GM18861 (cell line): ENCODE results near the gene CCL14.
"Not testable (repeated sequence)": the region's sequence is repeated elsewhere in the genome, so short reads cannot be mapped to it uniquely, and the experiment has no call there.

Experiments used
- ATAC-seq: cut with Tn5 transposase; IDR thresholded peaks from one replicate; pipeline ENCODE4 v1.9.1; 2021; ENCODE audit not compliant: unreplicated experiment

Gene CCL14

DNA sequence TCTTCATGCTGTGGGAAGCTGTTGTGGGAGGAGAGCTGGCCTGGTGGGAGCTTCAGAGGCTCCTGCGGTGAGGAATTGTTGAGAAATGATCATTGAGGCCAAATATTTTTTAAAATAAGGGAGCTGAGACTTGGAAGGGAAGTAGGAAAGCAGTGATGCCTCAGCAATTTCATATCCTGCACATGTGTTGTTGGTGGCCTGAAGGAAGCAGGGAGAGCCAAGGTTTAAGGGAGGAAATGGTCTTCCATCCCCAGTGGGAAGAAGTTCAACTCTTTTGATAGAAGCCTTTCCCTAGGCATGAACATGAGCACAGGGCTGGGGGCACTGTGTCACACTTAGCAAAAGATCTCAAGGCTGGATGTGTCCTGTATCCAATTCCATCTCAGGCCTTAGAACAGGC is at the start of gene CCL14:
Gene CCL14, minus strand, starts transcription at position 87 of the 400 bp plus-strand sequence. Its CDS starts 80 bp downstream, at position 7.
- ATAC-seq = no peak

DNA sequence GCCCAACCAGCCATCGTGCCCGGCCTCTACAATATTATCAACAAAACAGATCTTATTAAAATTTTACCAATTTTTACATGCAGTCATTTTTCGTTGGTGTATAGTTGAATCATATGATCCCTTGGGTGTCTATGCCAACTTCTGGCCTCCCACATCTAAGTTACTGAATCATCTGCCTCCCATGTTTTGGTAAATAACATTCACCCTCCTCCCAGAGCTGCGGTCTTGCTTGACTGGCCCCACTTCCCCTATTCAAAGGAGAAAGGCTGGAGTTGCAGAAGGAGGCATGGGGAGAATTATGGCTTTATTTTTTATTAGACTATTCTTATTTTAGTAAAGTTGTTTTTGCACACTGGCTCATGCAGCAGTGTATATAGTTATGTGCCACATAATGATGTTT is 49.7 kb upstream of the CCL14 start:
- no peak for ATAC-seq

DNA sequence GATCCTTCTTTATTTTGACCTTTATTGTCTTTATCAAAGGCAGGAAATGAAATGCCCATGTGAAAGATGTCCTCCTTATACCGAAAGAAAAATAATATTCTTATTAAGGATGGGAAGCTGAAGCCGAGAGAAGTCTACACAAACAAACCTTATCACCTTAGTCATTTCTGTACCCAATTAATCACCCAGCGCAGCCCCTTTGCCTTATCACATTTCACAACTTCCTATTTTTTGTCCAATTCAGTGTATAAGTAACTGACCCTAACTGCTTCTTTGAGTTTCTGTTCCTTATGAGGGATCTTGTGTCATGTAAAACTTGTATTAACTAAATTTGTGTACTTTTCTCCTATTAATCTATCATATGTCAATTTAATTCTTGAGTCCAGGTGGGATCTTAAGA is 47.6 kb upstream of the CCL14 start:
- ATAC-seq = peak; percentile 46

DNA sequence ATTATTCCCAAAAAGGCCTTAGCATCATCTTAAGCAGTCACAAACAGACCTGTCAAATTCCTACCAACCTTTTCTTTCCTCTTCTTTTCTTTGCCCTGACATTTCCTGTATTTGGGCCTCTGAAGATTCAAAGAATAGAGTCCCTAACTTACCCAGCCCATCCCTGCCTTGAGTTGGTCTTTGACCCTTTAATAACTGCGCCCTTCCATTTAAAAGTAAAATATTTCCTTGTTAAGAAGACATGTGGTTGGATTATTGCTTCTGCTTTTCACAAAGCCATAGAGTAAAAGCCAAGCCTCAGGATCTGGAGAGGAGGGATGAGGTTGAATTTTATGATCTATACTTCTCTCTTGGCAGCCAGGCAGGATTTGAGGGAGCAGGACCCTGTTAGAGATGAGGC is 44.4 kb upstream of the CCL14 start:
- ATAC-seq = no peak

DNA sequence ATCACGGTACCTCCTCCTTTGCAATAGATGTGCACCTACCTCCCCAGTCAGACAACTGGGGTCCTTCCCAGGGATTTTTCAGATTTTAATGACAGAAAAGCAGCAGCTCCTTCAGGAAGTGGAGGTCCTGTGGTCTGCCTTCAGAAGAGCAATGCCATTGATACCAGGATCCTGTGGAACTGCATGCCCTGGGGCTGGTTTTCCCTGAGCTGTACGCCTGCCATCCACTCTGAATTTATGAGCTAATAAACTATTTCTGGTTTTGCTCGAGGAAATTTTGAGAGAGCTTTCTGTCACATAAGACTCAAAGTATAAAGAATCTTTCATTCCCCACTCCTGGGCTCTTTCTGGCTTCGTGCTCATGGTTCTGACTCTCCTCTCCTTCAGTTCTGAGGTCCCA is 41.2 kb upstream of the CCL14 start:
- no peak for ATAC-seq

DNA sequence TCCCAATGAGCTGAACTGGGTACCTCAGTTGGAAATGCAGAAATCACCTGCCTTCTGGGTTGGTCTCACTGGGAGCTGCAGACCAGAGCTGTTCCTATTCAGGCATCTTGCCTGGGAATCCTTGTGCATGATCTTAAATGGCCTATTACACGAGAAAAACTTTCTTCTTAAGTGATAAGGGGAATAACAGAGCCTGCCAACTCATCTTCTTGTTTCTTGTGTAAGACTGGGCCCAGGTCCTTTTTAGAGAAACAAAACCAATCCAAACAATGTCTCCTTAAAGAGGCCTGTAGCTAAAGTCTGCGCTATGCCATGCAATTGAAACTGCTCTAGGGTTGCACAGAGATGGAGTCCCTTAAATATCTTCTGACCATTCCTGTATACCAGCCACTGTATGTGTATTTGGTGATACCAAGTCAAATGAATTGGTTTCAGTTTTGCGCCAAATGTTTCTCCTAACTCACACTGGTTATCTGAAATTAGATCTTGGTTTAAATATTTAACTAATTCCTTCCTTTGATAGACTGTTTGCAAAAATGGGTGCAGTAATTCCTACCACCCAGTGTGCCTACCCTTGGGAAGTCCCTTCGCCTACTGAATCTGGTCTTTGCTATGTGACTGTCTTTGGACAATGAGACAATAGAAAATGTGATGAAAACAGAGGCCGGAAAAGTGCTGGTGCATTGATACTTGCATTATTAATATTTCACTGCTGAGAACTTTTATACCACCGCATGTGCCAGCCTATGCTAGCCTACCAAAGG is 37.8 kb upstream of the CCL14 start:
- no peak for ATAC-seq

DNA sequence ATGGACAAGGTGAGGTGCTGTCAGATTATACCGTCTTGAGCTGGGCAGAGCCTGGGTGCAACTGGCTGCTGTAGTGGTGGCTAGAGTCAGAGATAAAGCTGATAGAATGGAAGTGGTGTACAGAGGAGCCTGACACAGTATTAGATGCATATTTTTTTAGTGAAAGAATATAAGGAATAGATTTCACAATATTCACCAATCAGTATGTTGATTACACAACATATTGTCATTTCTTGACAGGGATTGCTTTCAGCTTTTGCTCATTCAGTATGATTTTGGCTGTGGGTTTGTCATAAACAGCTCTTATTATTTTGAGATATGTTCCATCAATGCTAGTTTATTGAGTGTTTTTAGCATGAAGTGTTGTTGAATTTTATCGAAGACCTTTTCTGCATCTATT is 32.9 kb upstream of the CCL14 start:
- no peak for ATAC-seq

DNA sequence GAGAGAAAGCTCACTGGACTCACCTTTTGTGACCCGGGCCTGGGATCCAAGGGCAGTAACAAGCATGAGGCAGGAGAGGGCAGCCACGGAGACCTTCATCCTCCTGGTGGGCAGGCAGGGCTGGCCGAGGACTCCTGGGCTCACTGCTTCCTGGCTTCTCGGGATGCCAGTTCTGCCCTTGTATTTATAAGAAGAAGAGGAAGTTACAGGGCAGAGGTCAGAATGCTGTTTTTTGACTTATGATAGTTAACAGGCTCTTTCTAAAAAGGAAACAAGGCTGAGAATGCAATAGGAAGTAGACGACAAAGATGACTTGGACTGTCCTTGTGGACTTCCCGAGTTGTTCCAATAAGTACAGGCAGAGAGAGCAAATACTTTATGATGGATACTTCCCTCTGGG is 31.3 kb upstream of the CCL14 start, which contains the start of gene CCL23:
Gene CCL23, minus strand, starts transcription at position 174 of the 400 bp plus-strand sequence. Its CDS starts 75 bp downstream, at position 99.
- no peak for ATAC-seq

DNA sequence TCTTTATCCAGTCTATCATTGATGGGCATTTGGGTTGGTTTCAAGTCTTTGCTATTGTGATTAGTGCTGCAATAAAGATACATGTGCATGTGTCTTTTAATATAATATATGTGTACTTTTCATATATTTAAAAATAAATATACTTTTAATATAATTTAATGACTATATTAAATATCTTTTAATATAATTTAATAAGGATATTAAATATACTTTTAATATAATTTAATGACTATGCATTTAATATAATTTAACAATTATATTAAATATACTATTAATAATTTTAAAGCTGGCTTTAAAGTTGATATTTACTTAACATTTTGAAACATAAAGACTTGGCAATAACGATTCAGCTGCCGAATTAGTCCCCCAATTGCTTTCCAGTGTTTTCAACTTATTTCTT is 30.0 kb upstream of the CCL14 start:
- ATAC-seq = no peak

DNA sequence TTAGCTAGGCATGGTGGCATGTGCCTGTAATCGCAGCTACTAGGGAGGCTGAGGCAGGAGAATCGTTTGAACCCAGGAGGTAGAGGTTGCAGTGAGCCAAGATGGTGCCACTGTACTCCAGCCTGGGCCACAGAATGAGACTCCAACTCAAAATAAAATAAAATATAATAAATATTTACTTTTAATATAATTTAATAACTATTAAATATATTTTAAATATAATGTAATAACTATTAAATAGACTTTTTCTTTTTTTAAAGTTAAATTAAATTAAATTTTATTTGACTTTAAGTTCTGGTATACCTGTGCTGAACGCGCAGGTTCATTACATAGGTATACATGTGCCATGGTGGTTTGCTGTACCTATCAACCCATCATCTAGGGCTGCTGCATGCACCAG is 29.4 kb upstream of the CCL14 start:
- not testable (repeated sequence) for ATAC-seq

DNA sequence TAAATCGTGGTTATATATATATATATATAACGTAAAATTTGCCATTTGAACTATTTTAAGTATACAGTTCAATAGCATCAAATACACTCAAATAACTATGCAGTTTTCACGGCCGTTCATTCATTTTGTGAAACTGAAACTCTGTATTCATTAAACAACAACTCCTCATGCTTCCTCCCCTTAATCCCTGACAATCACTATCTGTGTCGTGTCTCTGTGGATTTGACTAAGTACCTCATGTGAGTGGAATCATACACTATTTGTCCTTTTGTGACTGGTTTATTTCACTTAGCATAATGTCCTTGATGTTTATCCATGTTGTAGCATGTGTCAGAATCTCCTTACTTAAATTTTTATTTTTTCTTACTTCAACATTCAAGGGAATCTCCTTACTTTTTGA is 28.4 kb upstream of the CCL14 start:
- no peak for ATAC-seq

DNA sequence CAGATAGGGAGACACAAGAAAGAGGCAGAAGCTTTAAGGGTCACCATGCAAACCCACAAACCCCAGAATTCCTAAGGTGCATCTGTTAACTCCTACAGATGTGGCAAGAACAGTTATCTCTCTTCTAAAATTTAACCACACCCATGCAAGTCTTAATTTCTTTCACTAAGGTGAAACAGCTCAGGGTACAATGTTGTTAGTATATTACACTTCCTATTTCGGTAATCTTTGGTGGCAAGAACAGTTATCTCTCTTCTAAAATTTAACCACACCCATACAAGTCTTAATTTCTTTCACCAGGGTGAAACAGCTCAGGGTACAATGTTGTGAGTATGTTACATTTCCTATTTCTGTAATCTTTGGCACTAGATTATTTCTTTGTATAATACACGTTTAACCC is 24.7 kb upstream of the CCL14 start:
- no peak for ATAC-seq

DNA sequence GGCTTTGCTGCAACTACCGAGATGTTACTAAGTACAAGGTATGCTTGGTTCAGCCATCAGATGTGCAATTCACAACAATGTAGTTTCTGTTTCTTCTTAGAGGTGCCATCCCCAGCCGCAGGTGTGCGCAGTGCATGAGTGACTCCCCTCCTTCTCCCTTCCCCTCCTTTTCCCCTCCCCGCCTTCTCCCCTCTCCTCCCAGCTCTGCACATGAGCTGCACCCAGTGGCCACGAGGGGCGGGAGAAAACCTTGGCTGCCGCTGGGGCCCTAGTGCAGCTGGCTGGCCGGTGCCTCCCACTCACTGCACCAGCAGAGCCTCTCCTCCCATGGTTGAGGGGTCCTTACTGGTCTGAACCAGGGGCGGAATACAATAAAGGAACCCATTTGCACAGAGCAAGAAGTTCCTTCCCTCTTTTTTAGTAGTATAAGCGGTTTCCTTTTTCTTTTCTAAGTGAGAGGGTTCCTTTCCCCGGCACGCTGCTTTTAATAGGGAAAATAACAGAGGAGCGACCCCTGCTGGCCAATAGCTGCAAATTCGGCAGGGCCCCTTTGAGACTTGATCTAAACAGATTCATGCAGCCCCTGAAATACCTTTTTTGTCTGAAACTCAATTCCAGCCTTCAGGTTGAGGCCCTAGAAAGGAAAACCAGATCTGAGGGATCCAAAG is 22.6 kb upstream of the CCL14 start:
- no peak for ATAC-seq

DNA sequence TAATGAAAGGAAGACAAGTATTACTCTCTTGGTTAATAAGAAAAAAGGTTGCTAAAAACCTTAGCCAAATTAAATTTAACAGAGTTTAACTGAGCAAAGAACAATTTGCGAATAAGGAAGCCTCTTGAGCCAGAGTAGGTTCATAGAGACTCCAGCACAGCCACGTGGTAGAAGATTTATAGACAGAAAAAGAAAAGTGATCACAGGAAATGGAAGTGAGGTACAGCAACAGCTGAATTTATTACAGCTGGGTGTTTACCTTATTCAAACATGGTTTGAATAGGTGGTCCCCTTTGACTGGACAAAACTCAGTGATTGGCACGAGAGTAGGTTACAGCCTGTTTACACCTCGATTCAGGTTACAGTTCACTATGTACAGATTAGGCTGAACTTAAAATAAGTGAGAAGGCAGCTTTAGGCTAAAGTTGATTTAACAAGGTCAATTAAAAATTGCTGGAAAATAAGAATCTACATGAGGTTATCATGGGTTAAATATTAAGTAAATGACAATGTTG is 18.1 kb upstream of the CCL14 start:
- no peak for ATAC-seq

DNA sequence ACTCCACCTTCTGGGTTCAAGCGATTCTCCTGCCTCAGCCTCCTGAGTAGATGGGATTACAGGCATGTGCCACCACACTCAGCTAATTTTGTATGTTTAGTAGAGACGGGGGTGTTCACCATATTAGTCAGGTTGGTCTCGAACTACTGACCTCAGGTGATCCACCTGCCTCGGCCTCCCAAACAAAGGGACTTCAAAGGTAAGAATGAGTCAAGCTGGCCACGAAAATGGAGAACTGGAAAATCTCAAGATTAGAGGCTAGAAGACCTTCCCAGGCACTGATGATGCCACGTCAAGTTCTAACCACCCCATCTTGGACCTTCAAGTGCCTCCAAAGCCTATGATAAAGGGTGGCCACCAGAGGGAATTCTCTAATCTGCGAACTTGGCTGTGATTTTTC is 16.1 kb upstream of the CCL14 start:
- ATAC-seq = no peak

DNA sequence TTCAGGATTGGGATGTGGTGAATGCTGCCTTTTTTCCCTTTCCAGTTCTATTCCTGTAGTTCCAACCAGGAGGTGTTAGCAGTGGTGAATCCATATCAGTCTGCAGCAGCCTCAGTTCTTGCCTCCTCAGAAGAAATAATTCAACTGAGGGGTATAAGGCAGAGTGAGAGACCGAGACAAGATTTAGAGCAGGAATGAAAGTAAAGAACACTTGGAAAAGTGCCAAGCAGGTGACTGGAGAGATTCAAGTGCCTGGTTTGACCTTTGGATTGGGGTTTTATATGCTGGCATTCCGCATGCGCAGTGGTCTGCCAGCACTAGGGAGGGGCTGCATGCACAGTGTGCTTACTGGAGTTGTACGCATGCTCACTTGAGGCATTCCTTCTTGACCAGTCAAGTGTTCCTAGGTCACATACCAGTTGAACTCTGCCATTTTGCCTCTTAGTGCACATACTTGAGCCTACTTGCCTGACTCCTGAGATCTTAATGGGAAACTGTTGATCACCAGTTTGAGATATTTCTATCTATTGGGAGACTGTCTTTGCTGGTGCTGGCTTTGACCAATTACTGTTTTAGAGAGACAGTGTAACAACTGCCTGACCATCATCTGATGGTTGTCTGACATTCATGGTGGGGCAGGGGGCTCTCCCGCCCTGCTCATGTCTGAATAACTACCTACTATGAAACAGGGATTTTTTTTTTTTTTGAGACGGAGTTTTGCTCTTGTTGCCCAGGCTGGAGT is 15.5 kb upstream of the CCL14 start:
- ATAC-seq = no peak

DNA sequence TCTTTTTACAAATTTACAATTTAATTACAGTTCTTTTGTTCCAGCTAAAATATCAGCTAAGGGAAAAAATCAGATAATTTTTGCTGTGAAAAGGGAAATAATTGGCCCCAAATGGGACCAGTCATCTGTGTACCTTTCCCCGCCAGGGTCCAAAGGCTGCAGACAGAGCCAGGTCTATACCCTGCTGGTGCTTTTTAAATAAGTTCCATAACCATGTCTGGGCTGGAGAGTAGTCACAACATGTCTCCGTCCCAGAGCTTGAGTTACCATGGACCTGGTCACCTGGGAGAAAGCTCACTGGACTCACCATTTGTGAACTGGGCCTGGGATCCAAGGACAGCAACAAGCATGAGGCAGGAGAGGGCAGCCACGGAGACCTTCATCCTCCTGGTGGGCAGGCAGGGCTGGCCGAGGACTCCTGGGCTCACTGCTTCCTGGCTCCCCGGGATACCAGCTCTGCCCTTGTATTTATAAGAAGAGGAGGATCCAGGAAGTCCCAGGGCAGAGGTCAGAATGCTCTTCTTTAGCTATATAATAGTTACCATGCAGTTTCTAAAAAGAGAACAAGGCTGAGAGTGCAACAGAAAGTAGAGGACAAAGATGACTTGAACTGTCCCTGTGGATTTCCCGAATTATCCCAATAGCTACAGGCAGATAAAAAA is 14.7 kb upstream of the CCL14 start, which contains the start of gene CCL15:
Gene CCL15, minus strand, starts transcription at position 444 of the 662 bp plus-strand sequence. Its CDS starts 61 bp downstream, at position 383.
- no peak for ATAC-seq

DNA sequence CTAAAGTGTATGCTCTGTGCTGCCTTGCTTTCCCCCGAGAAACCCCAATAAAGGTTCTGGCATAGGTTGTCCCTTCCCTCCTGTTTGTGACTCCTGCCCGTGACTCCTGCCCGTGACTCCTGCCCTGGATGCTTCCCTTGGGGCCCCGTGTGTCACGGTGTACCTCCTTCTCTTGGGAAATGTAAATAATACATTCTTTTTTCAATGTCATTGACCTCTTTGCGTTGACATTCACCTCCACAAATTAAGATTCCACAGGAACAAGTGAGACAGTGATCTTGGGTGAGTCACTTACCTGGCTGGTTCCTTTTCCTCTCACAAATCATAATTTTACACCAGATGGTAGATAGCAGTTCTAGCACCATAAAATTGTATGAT is 14.2 kb upstream of the CCL14 start:
- no peak for ATAC-seq

DNA sequence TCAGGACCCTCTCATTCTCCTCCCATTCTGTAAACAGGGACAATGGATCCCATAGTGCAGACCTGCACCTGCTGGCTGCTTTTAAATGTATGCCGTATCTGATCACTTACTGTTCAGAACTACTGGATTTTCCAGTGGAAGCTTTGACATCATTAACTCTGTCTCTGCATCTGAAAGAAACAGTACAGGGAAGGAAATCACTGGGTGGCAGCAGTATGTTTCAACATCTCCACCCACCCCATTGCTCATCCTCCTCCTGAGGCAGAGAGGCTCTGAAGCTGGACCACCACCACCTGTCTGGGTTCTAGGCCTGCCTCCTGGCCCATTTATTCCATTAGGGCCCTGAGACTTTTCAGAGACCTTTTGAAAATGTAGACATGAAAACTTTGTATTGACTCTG is 12.2 kb upstream of the CCL14 start:
- ATAC-seq = no peak

DNA sequence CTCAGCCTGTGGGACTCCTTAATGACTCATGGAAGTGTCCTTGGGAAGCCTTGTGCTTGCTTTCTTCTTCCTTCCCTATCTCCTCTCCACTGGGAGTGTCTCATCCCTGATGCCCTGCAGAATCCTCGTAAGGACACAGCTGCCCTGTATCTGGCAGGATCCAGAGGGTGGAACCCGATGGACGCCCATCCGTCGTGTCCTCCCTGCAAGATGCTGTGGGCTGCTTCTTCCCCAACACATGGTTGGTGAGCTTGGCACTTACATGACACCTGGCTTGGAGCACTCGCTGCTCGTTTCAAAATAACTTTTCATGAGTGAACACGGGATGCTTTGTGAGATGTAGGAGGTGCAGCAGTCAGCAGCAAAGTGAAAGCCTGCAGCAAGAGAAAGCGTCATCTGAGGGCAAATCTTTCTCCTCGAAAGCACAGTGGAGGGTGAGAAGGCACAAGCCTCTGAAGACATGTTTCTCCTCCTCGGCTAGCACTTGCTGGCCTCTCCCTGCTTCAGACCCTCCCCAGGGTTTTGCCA is 11.6 kb upstream of the CCL14 start:
- ATAC-seq = no peak

DNA sequence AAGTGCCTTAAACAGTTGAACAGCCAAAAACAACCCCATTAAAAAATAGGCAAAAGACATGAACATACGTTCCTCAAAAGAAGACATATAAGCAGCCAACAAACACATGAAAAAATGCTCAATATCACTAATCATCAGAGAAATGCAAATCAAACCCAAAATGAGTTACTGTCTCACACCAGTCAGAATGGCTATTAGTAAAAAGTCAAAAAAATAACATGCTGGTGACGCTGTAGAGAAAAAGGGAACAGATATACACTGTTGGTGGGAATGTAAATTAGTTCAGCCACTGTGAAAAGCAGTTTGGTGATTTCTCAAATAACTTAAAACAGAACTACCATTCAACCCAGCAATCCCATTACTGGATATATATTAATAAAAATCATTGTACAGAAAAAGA is 8.8 kb upstream of the CCL14 start:
- ATAC-seq = not testable (repeated sequence)
